HCT116 (cell line): ENCODE measurements around the gene RHOH. TPM values are rescaled to one million over a fixed set of nuclear protein-coding genes. Genes with fewer than 3 reads are reported as not detected.

Experiments used
- ATAC-seq: fragments of 200-7000 bp; cut with Tn5 transposase; 2 replicates; pipeline ENCODE4 v1.9.1; 2020; ENCODE audit warnings: mild to moderate bottlenecking, moderate library complexity
- BruUV-seq: library from RNA; stranded (reverse); fragments of 400-500 nt; replicated peaks from 2 replicates; lab custom pipeline; 2021; lab: Mats Ljungman, UMichigan
- CTCF ChIA-PET: fragments of 300-600 bp; sonication (Branson Sonifier 250); formaldehyde crosslinking; loops from one replicate; lab custom pipeline; 2021; ENCODE audit warnings: antibody characterized with exemption; lab: Charles Lee
- POLR2A ChIA-PET: fragments of 300-600, 350-600 bp; sonication (Branson Sonifier 250); formaldehyde crosslinking; loops from one replicate; lab custom pipeline; 2021; ENCODE audit warnings: antibody characterized with exemption; lab: Charles Lee
- RAD21 ChIA-PET, 2 experiments: fragments of 300-600 bp; sonication (Branson Sonifier 250); formaldehyde crosslinking; loops; one replicate each; lab custom pipeline; 2023; ENCODE audit warnings: low total read pairs in 2 of 2; ENCODE audit not compliant: uncharacterized antibody in 2 of 2, unreplicated experiment in 2 of 2, low non-redundant PET in 1 of 2; lab: Charles Lee
- DNase-seq: peaks from one replicate; pipeline ENCODE4 v3.0.0-alpha.2; 2010; ENCODE audit warnings: low read depth, low spot score
- H2AFZ ChIP-seq: fragments of 200-600 bp; shearing (Covaris generic), sonication (generic); 2 replicates; pipeline ENCODE4 v1.6.1; 2017; ENCODE audit warnings: low read depth, mixed run types, mixed read lengths, antibody characterized with exemption, low read length; ENCODE audit not compliant: poor library complexity, severe bottlenecking
- H3K27ac ChIP-seq: 2 replicates; pipeline ENCODE4 v1.5.1; 2012; ENCODE audit warnings: low read depth, low read length
- H3K27me3 ChIP-seq: fragments of 200-600 bp; sonication (generic); 2 replicates; pipeline ENCODE4 v1.6.1; 2016; ENCODE audit warnings: mixed run types, low read length, mixed read lengths; ENCODE audit not compliant: insufficient read depth
- H3K36me3 ChIP-seq, 2 experiments: fragments of 200-500 bp in 1 of 2; fragments of 200-600 bp in 1 of 2; sonication (Bioruptor generic) in 1 of 2; sonication (generic) in 1 of 2; 2 replicates each; pipeline versions ENCODE4 v1.5.1 to v1.6.1; 2014 to 2016; ENCODE audit warnings: low read length in 2 of 2, inconsistent platforms in 1 of 2, mixed read lengths in 1 of 2, mixed run types in 1 of 2; ENCODE audit not compliant: insufficient read depth in 2 of 2, control insufficient read depth in 1 of 2
- H3K4me1 ChIP-seq, 2 experiments: fragments of 200-600 bp in 1 of 2; sonication (generic) in 1 of 2; 2 replicates each; pipeline versions ENCODE4 v1.5.1 to v1.6.1; 2012 to 2017; ENCODE audit warnings: low read length in 2 of 2, inconsistent platforms in 1 of 2, mild to moderate bottlenecking in 1 of 2, mixed read lengths in 1 of 2, mixed run types in 1 of 2, moderate library complexity in 1 of 2; ENCODE audit not compliant: insufficient read depth in 2 of 2, control insufficient read depth in 1 of 2
- H3K4me2 ChIP-seq: fragments of 200-600 bp; sonication (generic); 2 replicates; pipeline ENCODE4 v1.6.1; 2017; ENCODE audit warnings: mixed run types, low read length, mixed read lengths
- H3K4me3 ChIP-seq, 2 experiments: fragments of 200-600 bp in 1 of 2; sonication (generic) in 1 of 2; replicated peaks in 1 of 2; 2 replicates each; pipeline ENCODE4 v1.5.1; 2011 to 2016; ENCODE audit warnings: low read length in 2 of 2, control low read depth in 1 of 2, low read depth in 1 of 2, mild to moderate bottlenecking in 1 of 2, mixed read lengths in 1 of 2, mixed run types in 1 of 2
- H3K79me2 ChIP-seq: fragments of 200-600 bp; sonication (generic); 2 replicates; pipeline ENCODE4 v1.6.1; 2017; ENCODE audit warnings: mild to moderate bottlenecking, mixed run types, low read length, moderate library complexity, mixed read lengths; ENCODE audit not compliant: insufficient read depth
- H3K9ac ChIP-seq: fragments of 200-600 bp; sonication (generic); 2 replicates; pipeline ENCODE4 v1.6.1; 2016; ENCODE audit warnings: low read length, mixed read lengths
- H3K9me2 ChIP-seq: fragments of 200-600 bp; sonication (generic), shearing (Covaris generic); 2 replicates; pipeline ENCODE4 v1.6.1; 2017; ENCODE audit warnings: mixed run types, mild to moderate bottlenecking, moderate library complexity; ENCODE audit not compliant: insufficient read depth
- H3K9me3 ChIP-seq, 2 experiments: fragments of 200-500 bp in 1 of 2; fragments of 200-600 bp in 1 of 2; sonication (Bioruptor generic) in 1 of 2; sonication (generic) in 1 of 2; 2 replicates each; pipeline ENCODE4 v1.6.1; 2014 to 2017; ENCODE audit warnings: low read length in 2 of 2, mixed read lengths in 2 of 2, inconsistent platforms in 1 of 2, low read depth in 1 of 2, mild to moderate bottlenecking in 1 of 2, mixed run types in 1 of 2, moderate library complexity in 1 of 2; ENCODE audit not compliant: control insufficient read depth in 1 of 2, insufficient read depth in 1 of 2
- H4K20me1 ChIP-seq: fragments of 200-600 bp; sonication (generic), shearing (Covaris generic); 2 replicates; pipeline ENCODE4 v1.6.1; 2017; ENCODE audit warnings: mixed run types, mild to moderate bottlenecking, moderate library complexity; ENCODE audit not compliant: insufficient read depth
- CEBPB ChIP-seq: IDR thresholded peaks from 2 replicates; pipeline ENCODE4 v1.6.1; 2012; ENCODE audit warnings: low read depth
- EGR1 ChIP-seq: IDR thresholded peaks from 2 replicates; pipeline ENCODE4 v1.6.1; 2012; ENCODE audit warnings: low read depth
- SRF ChIP-seq: IDR thresholded peaks from 2 replicates; pipeline ENCODE4 v1.6.1; 2012; ENCODE audit warnings: low read depth
- ZFX ChIP-seq: fragments of 450-650 bp; IDR thresholded peaks from 2 replicates; pipeline ENCODE4 v1.6.1; 2017
- intact Hi-C: fragments of 100-400 bp; cut with micrococcal nuclease; formaldehyde crosslinking; loops from 2 replicates; pipeline ENCODE4 v1.10.0; 2022
- total RNA-seq: library from RNA; stranded (reverse); gene quantifications from one replicate; pipeline ENCODE4 v1.2.1, GENCODE V29; 2021; ENCODE audit not compliant: unreplicated experiment
- TF ChIP-seq, protein P1 (sequence below), 3 experiments: fragments of 200-600 bp in 1 of 3; sonication (generic) in 1 of 3; IDR thresholded peaks in 2 of 3; conservative IDR thresholded peaks in 1 of 3; 2 replicates each; pipeline ENCODE4 v1.5.1; 2012 to 2017; ENCODE audit warnings: low read depth in 2 of 3, low read length in 2 of 3, antibody characterized with exemption in 1 of 3, borderline replicate concordance in 1 of 3, control low read depth in 1 of 3, mild to moderate bottlenecking in 1 of 3, mixed read lengths in 1 of 3, mixed run types in 1 of 3, moderate library complexity in 1 of 3; ENCODE audit not compliant: insufficient read depth in 1 of 3

RHOH gene
- total RNA-seq, 1 experiment from 2014 or later, result 0.74 TPM

DNA sequence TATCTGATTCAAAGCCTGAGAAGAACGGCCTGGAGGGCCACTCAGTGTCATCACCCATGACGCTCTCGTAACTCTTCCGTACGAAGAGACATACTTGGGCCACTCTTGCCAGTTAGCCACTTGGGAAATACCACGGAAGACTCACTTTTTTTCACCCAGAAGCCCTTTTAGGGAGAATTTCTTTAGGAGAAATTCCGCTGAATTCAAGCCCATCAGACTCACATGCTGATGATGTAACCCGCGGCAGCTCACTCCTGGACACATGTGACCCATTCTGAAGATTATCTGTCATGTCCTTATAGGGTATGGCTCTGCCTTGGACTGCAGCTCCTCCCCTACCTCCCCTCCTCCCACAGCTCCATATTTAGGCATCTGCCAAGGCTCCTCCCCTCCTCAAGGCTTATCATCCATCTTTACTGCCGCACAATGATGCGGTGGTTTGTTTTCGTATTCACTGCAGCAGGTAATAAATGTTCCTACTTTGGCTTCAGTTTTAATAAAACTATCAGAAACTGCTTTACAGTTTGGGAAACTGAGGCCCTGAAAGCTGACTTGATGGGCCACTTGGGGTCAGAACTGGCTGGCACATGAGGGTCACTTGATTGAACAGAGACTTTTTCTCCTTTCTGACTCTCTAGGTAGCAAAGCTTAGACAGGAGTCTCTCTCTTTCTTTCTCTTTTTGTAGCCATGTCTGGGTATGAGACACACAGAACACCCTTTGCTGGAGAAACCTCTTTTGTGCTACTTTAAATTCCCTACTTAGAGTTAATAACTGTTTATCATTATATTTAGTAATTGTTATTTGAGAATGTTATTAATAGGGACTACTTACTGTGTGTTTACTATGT lies 42.1 kb downstream of the RHOH start:
- no peaks in the 10 kb centered on the region for H4K20me1 ChIP-seq
- peak overlapping the region; percentile 46 for H2AFZ ChIP-seq
- CTCF ChIA-PET, result interaction anchor here (0.6 to 0.8 kb wide), 2 partner anchors 71 to 78 kb away, joined by 3 read pairs; no protein-coding TSS in a partner anchor
- peaks cover 8 to 24% of the 10 kb centered on the region in 2 experiments; a peak in 3 of 4 replicates for H3K4me1 ChIP-seq
- peak; percentile 86 for ATAC-seq
- H3K9me2 ChIP-seq, result no peaks in the 10 kb centered on the region
- no peak overlapping the region for H3K4me3 ChIP-seq
- intact Hi-C loops, result no loop called here
- H3K27me3 ChIP-seq, result no peaks in the 10 kb centered on the region
- no peaks in the 10 kb centered on the region for H3K79me2 ChIP-seq
- RAD21 ChIA-PET, result no interaction called here
- no peaks in the 10 kb centered on the region for H3K36me3 ChIP-seq
- DNase-seq, result no peak
- H3K9ac ChIP-seq, result no peak overlapping the region
- no peak overlapping the region; the same call in 1 of the 2 replicates for H3K4me2 ChIP-seq
- TF ChIP-seq EGR1 (no peak), ZFX (no peak), SRF (peak; percentile 88), CEBPB (no peak)
- TF ChIP-seq, protein P1, sequence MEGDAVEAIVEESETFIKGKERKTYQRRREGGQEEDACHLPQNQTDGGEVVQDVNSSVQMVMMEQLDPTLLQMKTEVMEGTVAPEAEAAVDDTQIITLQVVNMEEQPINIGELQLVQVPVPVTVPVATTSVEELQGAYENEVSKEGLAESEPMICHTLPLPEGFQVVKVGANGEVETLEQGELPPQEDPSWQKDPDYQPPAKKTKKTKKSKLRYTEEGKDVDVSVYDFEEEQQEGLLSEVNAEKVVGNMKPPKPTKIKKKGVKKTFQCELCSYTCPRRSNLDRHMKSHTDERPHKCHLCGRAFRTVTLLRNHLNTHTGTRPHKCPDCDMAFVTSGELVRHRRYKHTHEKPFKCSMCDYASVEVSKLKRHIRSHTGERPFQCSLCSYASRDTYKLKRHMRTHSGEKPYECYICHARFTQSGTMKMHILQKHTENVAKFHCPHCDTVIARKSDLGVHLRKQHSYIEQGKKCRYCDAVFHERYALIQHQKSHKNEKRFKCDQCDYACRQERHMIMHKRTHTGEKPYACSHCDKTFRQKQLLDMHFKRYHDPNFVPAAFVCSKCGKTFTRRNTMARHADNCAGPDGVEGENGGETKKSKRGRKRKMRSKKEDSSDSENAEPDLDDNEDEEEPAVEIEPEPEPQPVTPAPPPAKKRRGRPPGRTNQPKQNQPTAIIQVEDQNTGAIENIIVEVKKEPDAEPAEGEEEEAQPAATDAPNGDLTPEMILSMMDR (IDR thresholded peaks at IDR 0.05 in 2 of 3, conservative IDR thresholded peaks at IDR 0.05 in 1 of 3; ENCODE audit: borderline replicate concordance in 1 of 3, insufficient read depth in 1 of 3, low read depth in 2 of 3, low read length in 2 of 3), result no peak
- TF ChIP-seq, all 23 proteins: peak for 1
- POLR2A ChIA-PET, result no interaction called here
- Histone ChIP-seq H3K27ac (no peak overlapping the region), H3K9me3 (no peaks in the 10 kb centered on the region)
- no TSS peak for BruUV-seq
